Measurements from ENCODE around the gene PHYKPL.

- TF ChIP-seq, protein P1, sequence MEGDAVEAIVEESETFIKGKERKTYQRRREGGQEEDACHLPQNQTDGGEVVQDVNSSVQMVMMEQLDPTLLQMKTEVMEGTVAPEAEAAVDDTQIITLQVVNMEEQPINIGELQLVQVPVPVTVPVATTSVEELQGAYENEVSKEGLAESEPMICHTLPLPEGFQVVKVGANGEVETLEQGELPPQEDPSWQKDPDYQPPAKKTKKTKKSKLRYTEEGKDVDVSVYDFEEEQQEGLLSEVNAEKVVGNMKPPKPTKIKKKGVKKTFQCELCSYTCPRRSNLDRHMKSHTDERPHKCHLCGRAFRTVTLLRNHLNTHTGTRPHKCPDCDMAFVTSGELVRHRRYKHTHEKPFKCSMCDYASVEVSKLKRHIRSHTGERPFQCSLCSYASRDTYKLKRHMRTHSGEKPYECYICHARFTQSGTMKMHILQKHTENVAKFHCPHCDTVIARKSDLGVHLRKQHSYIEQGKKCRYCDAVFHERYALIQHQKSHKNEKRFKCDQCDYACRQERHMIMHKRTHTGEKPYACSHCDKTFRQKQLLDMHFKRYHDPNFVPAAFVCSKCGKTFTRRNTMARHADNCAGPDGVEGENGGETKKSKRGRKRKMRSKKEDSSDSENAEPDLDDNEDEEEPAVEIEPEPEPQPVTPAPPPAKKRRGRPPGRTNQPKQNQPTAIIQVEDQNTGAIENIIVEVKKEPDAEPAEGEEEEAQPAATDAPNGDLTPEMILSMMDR (IDR thresholded peaks at IDR 0.05), result no peak
- no peak for TF ChIP-seq POLR2A (IDR thresholded peaks at IDR 0.05)
These were observed 10.3 kb downstream of the PHYKPL start for GRCh38 chr5:178222292-178222691.

Data from adrenal gland (tissue), 5 donors.